Retinal pigment epithelial cell (primary cell): Measurements from ENCODE around the gene RNF126.

Experiments
- DNase-seq: peaks from one replicate; pipeline ENCODE4 v3.0.0-alpha.2; 2010; ENCODE audit warnings: low read depth
- H3K4me3 ChIP-seq: 2 replicates; pipeline ENCODE4 v1.5.1; 2011; ENCODE audit warnings: mild to moderate bottlenecking, low read length, control low read depth, moderate library complexity
- TF ChIP-seq, protein P1 (sequence below): conservative IDR thresholded peaks from 2 replicates; pipeline ENCODE4 v1.5.1; 2011; ENCODE audit warnings: low read depth, low read length, control low read depth, inconsistent platforms

The RNF126 gene

DNA sequence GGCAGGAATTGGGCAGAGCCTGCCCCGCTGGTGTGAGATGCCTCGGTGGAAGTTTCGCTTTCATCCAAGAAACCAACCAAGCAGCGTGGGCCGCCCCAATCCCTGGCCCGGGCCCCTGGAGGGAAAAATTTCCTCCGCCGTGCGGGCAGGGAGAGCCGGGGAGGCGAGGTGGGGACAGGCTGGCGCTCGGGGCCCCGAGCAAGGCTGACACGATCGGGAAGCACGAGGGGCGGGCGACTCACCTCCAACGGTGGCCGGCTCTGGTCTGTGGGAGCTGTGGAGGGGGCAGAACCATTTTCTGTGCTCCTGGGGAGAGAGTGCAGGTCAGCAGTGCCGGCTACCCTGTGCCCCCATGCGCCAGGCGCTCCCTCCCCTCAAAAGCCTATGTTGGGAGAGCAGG lies 11.0 kb downstream of the RNF126 start:
- TF ChIP-seq, protein P1, sequence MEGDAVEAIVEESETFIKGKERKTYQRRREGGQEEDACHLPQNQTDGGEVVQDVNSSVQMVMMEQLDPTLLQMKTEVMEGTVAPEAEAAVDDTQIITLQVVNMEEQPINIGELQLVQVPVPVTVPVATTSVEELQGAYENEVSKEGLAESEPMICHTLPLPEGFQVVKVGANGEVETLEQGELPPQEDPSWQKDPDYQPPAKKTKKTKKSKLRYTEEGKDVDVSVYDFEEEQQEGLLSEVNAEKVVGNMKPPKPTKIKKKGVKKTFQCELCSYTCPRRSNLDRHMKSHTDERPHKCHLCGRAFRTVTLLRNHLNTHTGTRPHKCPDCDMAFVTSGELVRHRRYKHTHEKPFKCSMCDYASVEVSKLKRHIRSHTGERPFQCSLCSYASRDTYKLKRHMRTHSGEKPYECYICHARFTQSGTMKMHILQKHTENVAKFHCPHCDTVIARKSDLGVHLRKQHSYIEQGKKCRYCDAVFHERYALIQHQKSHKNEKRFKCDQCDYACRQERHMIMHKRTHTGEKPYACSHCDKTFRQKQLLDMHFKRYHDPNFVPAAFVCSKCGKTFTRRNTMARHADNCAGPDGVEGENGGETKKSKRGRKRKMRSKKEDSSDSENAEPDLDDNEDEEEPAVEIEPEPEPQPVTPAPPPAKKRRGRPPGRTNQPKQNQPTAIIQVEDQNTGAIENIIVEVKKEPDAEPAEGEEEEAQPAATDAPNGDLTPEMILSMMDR: no peak
- no peak overlapping the region for H3K4me3 ChIP-seq
- no peak for DNase-seq

GRCh38 chr19:651114-651818 lies 11.7 kb downstream of the RNF126 start:
- no peak for DNase-seq
- H3K4me3 ChIP-seq: no peak overlapping the region
- TF ChIP-seq, protein P1: no peak

- no peak for DNase-seq
- TF ChIP-seq, protein P1: no peak
- H3K4me3 ChIP-seq: no peak overlapping the region
Measured at GRCh38 chr19:650121-650520, 12.9 kb downstream of the RNF126 start.

GRCh38 chr19:648904-649801 lies 13.9 kb downstream of the RNF126 start:
- no peak overlapping the region for H3K4me3 ChIP-seq
- TF ChIP-seq, protein P1: no peak
- no peak for DNase-seq

- DNase-seq: no peak
- H3K4me3 ChIP-seq: no peak overlapping the region
- TF ChIP-seq, protein P1: no peak
Measured at GRCh38 chr19:648305-648704, 14.7 kb downstream of the RNF126 start.

DNA sequence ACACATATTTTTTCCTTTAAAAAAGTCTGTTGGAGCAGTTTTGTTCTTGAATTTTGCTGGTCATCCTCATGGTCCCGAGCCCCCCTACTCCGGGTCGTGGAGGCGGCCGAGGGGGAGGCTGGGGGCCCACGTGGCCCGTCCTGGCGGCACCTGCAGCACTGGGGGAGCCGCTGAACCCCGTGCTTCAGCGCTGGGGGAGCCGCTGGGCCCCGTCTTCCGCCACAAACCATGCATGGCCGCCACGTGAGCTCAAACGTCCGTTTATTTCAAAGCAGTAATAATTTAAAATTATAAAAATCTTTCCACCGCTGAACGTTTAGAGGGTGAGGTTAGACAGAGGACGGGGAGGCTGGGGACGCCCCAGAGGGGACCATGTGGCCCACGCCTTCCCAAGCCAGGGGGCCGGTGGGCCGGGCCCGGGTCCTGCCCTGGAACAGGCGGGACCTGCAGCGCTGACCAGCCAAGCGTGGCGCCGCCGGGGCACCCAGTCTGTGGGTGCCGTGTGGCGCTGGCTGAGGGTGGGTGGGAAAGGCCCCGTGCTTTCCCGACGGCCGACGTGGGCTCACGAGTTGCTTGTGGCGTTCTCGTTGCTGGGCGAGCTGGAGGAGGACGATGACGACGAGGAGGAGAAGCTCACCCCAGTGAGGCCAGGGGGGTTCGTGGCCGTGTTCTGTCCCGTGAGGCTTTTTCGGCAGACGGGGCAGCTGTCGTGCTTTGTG lies 15.3 kb downstream of the RNF126 start:
- no peak for DNase-seq
- no peak overlapping the region for H3K4me3 ChIP-seq
- TF ChIP-seq, protein P1: no peak
